ENCODE data around the gene CD2AP.
"Not testable (repeated sequence)": the region's sequence is repeated elsewhere in the genome, so short reads cannot be mapped to it uniquely, and the experiment has no call there.

CD2AP gene

DNA sequence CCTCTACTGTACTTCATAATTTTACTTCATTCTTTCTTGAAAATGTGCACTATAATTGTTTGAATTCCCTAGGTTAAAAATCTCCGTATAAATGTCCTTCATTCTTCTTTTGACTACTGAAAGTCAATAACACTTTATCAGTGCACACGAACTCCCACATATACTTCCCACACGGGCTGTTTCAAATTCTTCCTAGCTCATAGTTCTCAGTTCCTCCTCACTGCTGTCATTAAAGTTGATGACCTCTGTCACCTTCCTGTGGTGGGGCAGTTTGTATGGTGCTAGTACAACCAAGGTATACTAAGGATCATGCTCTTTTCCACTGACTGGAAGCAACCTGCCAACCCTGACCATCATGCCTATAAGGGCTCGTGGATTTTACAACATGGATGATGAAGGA is 40.0 kb upstream of the CD2AP start:
- TF ChIP-seq, protein P1, sequence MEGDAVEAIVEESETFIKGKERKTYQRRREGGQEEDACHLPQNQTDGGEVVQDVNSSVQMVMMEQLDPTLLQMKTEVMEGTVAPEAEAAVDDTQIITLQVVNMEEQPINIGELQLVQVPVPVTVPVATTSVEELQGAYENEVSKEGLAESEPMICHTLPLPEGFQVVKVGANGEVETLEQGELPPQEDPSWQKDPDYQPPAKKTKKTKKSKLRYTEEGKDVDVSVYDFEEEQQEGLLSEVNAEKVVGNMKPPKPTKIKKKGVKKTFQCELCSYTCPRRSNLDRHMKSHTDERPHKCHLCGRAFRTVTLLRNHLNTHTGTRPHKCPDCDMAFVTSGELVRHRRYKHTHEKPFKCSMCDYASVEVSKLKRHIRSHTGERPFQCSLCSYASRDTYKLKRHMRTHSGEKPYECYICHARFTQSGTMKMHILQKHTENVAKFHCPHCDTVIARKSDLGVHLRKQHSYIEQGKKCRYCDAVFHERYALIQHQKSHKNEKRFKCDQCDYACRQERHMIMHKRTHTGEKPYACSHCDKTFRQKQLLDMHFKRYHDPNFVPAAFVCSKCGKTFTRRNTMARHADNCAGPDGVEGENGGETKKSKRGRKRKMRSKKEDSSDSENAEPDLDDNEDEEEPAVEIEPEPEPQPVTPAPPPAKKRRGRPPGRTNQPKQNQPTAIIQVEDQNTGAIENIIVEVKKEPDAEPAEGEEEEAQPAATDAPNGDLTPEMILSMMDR (conservative IDR thresholded peaks at IDR 0.05; ENCODE audit: low read depth, low read length): no peak
- no peak for DNase-seq (ENCODE audit: low read depth)
- H3K4me3 ChIP-seq (ENCODE audit: low read depth, low read length): no peak overlapping the region

GRCh38 chr6:47438481-47439347 is 38.9 kb upstream of the CD2AP start:
- TF ChIP-seq, protein P1 (conservative IDR thresholded peaks at IDR 0.05; ENCODE audit: low read depth, low read length): no peak
- DNase-seq (ENCODE audit: low read depth): no peak
- H3K4me3 ChIP-seq (ENCODE audit: low read depth, low read length): no peak overlapping the region

- DNase-seq (ENCODE audit: low read depth): no peak
- TF ChIP-seq, protein P1 (conservative IDR thresholded peaks at IDR 0.05; ENCODE audit: low read depth, low read length): no peak
Measured at GRCh38 chr6:47439348-47439668, 38.3 kb upstream of the CD2AP start.

DNA sequence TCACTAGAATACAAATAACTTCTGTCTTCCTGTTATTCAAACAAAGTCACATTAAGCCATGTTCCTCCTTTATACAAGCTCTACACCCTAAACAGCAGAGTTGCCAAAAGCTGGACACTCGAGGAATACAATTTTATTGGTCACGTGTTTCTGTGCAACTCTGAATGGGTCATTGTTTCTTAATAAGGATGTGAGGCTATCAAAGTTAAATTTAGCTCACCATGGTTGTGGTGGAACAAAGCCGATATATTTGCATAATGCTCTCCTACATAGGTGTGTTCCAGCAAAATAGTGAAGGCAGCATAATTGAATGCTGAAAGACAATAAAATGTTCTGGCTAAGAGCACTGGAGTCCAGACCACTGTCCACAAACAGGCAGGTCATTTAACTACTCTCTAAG is 36.9 kb upstream of the CD2AP start:
- no peak for DNase-seq (ENCODE audit: low read depth)
- TF ChIP-seq, protein P1 (conservative IDR thresholded peaks at IDR 0.05; ENCODE audit: low read depth, low read length): no peak
- H3K4me3 ChIP-seq (ENCODE audit: low read depth, low read length): no peak overlapping the region

More at GRCh38 chr6:47439348-47439668, 38.3 kb upstream of the CD2AP start:
- no peak overlapping the region for H3K4me3 ChIP-seq (ENCODE audit: low read depth, low read length)

- H3K4me3 ChIP-seq (ENCODE audit: low read depth, low read length); DNase-seq (ENCODE audit: low read depth): not testable (repeated sequence)
Measured at GRCh38 chr6:47444964-47445363, 32.6 kb upstream of the CD2AP start.

DNA sequence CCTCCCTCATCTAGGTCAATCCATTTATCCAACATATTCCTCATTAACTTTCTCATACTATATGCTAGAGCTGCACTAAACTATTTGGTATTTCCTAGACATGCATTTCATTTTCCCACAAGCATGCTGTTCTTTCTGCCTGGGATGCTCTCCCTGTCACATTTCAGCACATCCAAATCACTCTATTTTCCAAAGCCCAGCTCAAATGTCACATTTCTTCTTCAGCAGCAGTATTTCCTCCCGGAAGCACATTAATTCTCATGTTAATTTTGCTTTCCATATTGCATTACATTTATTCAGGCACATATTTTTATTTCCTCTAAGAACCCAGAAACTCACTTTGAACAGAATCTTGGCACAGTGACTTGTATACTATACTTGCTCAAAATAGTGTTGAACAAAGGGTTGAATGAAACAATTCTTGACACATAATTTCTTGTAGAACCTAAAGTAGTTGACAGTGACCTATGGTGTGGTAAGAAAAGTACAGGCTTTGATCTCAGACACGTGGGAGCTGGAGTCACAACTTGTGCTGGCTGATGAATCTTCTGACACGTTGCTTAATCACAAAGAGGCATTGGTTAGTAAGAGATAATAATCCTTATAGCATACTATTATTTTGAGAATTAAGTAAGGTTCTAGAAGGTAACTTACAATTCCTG is 30.8 kb upstream of the CD2AP start:
- no peak for DNase-seq (ENCODE audit: low read depth)
- TF ChIP-seq, protein P1 (conservative IDR thresholded peaks at IDR 0.05; ENCODE audit: low read depth, low read length): no peak
- no peak overlapping the region for H3K4me3 ChIP-seq (ENCODE audit: low read depth, low read length)

DNA sequence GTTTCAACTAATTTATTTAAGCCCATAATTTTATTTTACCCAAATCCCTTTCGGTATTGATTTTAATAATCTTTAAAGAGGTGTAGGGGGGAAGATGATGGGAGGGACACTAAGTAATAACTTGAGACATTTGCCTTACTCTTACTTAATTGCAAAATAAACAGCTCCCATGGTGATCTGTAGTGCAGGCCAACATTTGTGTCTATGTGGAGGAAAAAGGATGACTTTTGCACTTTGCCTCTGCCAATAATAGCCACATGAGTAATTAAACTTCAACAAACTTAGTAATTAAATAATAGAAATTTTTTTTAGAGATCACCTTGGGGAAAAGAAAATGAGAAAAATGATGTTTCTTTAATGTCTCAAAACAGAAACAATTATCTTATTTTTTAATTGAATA is 29.9 kb upstream of the CD2AP start:
- TF ChIP-seq, protein P1 (conservative IDR thresholded peaks at IDR 0.05; ENCODE audit: low read depth, low read length): no peak
- no peak for DNase-seq (ENCODE audit: low read depth)
- no peak overlapping the region for H3K4me3 ChIP-seq (ENCODE audit: low read depth, low read length)
